GM23338 (cell line): ENCODE measurements around the gene AGPAT3.

Source experiments
- CTCF ChIP-seq, 2 experiments: fragments of 200-600 bp in 1 of 2; sonication (generic) in 1 of 2; conservative IDR thresholded peaks; 2 replicates each; pipeline versions ENCODE4 v1.5.1 to v1.6.1; 2016 to 2017; ENCODE audit warnings: antibody characterized with exemption in 2 of 2, low read depth in 2 of 2, mild to moderate bottlenecking in 2 of 2, moderate library complexity in 1 of 2
- EZH2 ChIP-seq: fragments of 200-600 bp; sonication (generic); IDR thresholded peaks from one replicate; pipeline ENCODE4 v1.8.0; 2017; ENCODE audit warnings: antibody characterized with exemption, mild to moderate bottlenecking, low read depth; ENCODE audit not compliant: unreplicated experiment
- EZH2phosphoT487 ChIP-seq: fragments of 200-600 bp; sonication (generic); IDR thresholded peaks from one replicate; pipeline ENCODE4 v1.8.1; 2018; ENCODE audit warnings: antibody characterized with exemption; ENCODE audit not compliant: unreplicated experiment
- POLR2AphosphoS5 ChIP-seq: IDR thresholded peaks from 2 replicates; pipeline ENCODE4 v1.6.1; 2016; ENCODE audit warnings: antibody characterized with exemption, low read depth
- STAT1 ChIP-seq: IDR thresholded peaks from one replicate; pipeline ENCODE4 v1.6.1; 2016; ENCODE audit warnings: antibody characterized with exemption; ENCODE audit not compliant: unreplicated experiment

DNA sequence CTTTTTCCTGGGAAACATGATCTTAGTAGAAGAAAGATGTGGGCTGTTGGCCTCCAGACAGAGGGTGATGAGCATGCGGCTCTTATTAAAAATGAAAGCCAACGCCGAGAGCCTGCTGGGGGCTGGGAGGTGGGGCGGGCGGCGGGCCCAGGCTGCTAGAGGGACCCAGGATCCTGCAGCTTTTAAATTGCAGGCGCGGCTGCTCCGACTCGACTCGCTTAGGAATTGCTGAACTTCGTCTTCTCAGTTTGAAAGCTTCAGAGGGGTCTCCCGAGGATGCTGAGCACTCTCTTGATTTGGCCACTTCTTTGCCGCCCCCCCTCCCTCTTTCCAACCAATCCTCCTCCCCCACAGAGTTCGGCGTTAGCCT lies 1.2 kb downstream of the AGPAT3 start:
- no peak for TF ChIP-seq CTCF (conservative IDR thresholded peaks at IDR 0.05; ENCODE audit: low read depth in 2 of 2)
- no peak for TF ChIP-seq POLR2AphosphoS5
- no peak for TF ChIP-seq EZH2phosphoT487
- TF ChIP-seq EZH2 = no peak
- TF ChIP-seq STAT1 = no peak
